NCI-H524 (cell line): ENCODE results near the gene TNN.
"Not testable (repeated sequence)": the region's sequence is repeated elsewhere in the genome, so short reads cannot be mapped to it uniquely, and the experiment has no call there.

ENCODE experiments used
- DNase-seq, 2 experiments: peaks; one replicate each; lab custom pipeline; 2025; lab: John Stamatoyannopoulos, UW

Gene TNN

GRCh38 chr1:175072099-175072951 is 4.7 kb downstream of the TNN start:
- peak in 1 of 2 experiments; percentile 20 for DNase-seq

- no peak for DNase-seq
These were observed 5.4 kb downstream of the TNN start for GRCh38 chr1:175073061-175073460.

GRCh38 chr1:175073633-175074032 is 6.0 kb downstream of the TNN start:
- no peak for DNase-seq

- no peak for DNase-seq
These were observed 8.2 kb downstream of the TNN start for GRCh38 chr1:175075572-175076568.

- no peak for DNase-seq
These were observed 9.9 kb downstream of the TNN start for GRCh38 chr1:175077356-175078030.

GRCh38 chr1:175078629-175079028 is 11.0 kb downstream of the TNN start:
- no peak for DNase-seq

GRCh38 chr1:175079338-175079737 is 11.7 kb downstream of the TNN start:
- DNase-seq, result no peak

GRCh38 chr1:175080030-175080429 is 12.4 kb downstream of the TNN start:
- no peak for DNase-seq

DNA sequence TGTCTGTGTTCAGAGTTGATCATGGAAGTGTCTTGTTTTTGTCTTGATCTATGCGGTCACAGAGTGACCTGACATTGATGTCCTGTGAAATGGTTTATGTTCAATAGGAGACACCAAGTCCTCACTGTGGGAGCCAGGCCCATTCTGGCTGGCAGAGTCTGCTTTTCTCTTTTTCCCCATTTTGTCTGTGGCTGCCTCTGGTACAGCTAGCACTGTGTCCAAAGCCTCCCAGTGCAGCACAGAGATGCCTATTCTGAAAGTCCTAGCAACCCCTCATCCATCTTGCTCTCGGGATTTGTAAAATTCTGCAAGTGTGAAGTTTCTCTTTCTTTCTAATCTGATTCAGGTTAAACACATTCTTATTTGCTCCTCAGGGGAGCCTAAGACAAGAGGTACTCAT is 14.3 kb downstream of the TNN start:
- no peak for DNase-seq

GRCh38 chr1:175088525-175088951 is 20.9 kb downstream of the TNN start:
- DNase-seq, result no peak

DNA sequence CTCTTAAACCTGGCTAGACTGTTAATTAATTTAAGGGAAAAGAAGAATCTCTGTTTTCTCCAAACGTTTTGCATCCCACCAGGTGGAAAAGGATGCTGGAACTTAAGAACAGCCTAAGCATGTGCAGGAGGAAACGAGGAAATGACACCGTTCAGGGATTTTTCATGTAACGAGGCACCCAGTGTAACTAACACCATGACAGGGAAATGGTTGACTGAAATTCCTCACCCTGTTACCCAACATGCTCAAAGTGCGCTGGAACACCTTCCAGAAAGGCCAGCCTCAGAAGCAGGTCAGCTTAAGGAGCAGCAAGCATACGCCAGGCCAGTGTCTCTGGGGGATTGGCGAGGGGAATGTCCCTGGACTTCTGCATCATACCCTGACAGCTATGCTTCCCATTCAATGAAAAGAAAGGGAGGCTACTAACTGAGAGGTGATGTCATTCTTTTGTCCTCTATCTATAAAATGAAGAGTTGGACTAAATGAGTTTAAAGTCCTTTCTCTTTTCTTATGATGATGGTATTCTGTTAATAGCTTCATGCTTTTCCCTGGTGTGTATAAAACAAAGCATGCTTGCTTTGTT is 21.6 kb downstream of the TNN start:
- DNase-seq, result no peak

DNA sequence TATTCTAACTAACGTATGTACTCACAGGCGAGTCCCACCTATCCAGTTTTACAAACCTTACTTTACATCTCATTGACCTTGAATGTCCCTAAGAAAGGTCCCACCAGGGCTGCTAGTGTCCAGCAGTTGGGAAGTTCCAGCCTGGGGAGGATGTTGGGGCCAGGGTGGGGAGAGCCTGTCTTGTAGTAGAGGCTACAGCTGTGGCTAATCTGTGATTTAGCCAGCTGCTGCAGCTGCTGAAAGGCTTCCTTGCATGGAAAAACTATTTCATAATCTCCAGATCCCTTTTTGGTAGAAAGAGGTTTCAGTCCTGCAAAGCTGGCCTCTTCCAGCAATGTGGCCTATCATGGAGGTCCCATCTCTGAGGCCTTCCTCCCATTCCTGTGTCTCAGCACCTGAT is 23.1 kb downstream of the TNN start:
- no peak for DNase-seq

DNA sequence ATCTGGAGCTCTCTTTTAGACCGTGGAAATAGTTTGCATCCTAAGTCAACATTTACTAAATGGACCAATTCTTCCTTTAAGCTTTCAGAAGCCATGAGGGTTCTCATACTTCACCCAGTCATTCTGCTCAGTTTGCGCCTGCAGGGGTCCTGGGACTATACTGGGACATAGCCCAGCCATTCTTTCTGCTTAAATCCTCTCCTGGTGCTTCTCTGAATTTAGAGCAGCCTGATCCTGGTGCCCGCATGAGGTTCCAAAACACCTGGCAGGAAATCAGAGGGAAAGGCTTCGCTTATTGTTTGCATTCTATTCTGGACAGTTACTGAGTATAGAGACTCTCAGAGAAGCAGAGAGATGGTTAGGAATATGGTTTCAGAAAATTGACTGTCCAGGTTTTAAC is 27.0 kb downstream of the TNN start:
- no peak for DNase-seq

GRCh38 chr1:175095069-175095468 is 27.4 kb downstream of the TNN start:
- no peak for DNase-seq

- DNase-seq, result no peak
These were observed 28.5 kb downstream of the TNN start for GRCh38 chr1:175095978-175096607.

DNA sequence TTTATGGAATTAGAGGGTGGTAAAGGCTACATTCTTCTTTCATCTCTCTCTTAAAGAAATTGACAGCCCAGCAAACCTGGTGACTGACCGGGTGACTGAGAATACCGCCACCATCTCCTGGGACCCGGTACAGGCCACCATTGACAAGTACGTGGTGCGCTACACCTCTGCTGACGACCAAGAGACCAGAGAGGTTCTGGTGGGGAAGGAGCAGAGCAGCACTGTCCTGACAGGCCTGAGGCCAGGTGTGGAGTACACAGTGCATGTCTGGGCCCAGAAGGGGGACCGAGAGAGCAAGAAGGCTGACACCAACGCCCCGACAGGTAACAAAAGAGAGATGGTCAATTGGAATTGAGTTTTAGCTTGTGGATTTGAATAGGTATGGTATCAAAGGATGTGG is 29.7 kb downstream of the TNN start:
- DNase-seq, result no peak

GRCh38 chr1:175099916-175100315 is 32.3 kb downstream of the TNN start:
- no peak for DNase-seq

GRCh38 chr1:175102166-175102565 is 34.5 kb downstream of the TNN start:
- not testable (repeated sequence) for DNase-seq

DNA sequence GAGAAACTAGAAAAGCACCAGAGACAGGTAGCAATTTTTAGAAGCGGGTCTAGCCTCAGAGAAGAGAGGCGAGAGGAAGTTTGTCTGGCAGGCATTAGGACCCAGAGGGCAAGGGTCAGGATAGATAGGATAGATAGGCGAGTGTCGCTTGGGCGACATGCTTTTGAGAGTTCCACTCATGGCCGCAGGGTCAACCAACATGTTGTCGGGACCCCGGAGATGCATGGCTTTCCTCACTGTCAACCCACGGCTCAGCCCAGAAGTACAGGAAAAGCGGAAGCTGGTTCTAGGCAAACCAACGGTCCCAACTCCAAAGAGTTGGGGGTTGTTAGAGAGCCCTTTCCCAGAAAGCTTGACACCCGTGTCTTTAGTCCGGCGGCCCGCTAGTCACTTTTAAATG is 38.9 kb downstream of the TNN start:
- not testable (repeated sequence) for DNase-seq

GRCh38 chr1:175108331-175108820 is 40.7 kb downstream of the TNN start:
- DNase-seq, result not testable (repeated sequence)

DNA sequence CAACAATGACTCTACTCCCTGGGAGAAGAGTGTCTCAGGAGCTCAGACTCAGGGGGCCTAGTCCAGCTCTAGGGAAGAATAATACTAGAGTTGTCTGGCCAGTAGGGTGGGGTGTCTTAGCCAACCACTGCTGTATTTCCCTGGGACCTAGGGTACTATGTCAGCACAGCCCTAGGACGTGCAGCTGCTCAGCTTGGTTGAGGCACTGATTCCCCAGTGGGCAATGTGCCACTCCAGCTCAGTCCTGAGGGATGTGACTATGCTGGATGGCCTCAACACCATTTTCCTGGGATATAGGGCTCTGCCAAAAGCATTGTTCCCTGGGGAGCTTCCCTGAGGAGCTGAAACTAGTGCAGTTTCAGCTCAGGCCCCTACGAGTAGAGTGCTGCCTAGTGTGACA is 47.4 kb downstream of the TNN start:
- no peak for DNase-seq
